Trophoblast cell (in vitro differentiated cells and primary cell): ENCODE results near the gene DAB1.

ENCODE experiments used
- DNase-seq, 2 donors: peaks; one replicate each; pipeline ENCODE4 v3.0.0-alpha.2; 2016
- H2AFZ ChIP-seq: 2 replicates; pipeline ENCODE4 v1.6.1; 2013; ENCODE audit warnings: low read length, moderate library complexity, mild to moderate bottlenecking; ENCODE audit not compliant: insufficient read depth, poor library complexity
- H2AK5ac ChIP-seq: 2 replicates; pipeline ENCODE4 v1.6.1; 2013; ENCODE audit warnings: mild to moderate bottlenecking, low read length
- H2BK120ac ChIP-seq: 2 replicates; pipeline ENCODE4 v1.6.1; 2013; ENCODE audit warnings: low read length, mild to moderate bottlenecking, moderate library complexity; ENCODE audit not compliant: insufficient read depth, poor library complexity
- H2BK12ac ChIP-seq: 2 replicates; pipeline ENCODE4 v1.6.1; 2013; ENCODE audit warnings: mild to moderate bottlenecking, low read length, moderate library complexity
- H2BK5ac ChIP-seq: 2 replicates; pipeline ENCODE4 v1.6.1; 2013; ENCODE audit warnings: low read length, low read depth, moderate library complexity, mild to moderate bottlenecking; ENCODE audit not compliant: poor library complexity
- H3K14ac ChIP-seq: 2 replicates; pipeline ENCODE4 v1.6.1; 2013; ENCODE audit warnings: mild to moderate bottlenecking, low read length
- H3K18ac ChIP-seq: 2 replicates; pipeline ENCODE4 v1.6.1; 2013; ENCODE audit warnings: mild to moderate bottlenecking, low read length
- H3K23ac ChIP-seq: 2 replicates; pipeline ENCODE4 v1.6.1; 2013; ENCODE audit warnings: low read length
- H3K27ac ChIP-seq: 2 replicates; pipeline ENCODE4 v1.5.1; 2013; ENCODE audit warnings: low read depth, mild to moderate bottlenecking, inconsistent platforms, low read length, moderate library complexity
- H3K27me3 ChIP-seq: 2 replicates; pipeline ENCODE4 v1.6.1; 2013; ENCODE audit warnings: inconsistent platforms, mild to moderate bottlenecking, low read length, moderate library complexity; ENCODE audit not compliant: insufficient read depth
- H3K36me3 ChIP-seq, 2 experiments: 1 replicate in 1 of 2; 2 replicates in 1 of 2; pipeline ENCODE4 v1.6.1; 2013; ENCODE audit warnings: low read length in 2 of 2, mild to moderate bottlenecking in 2 of 2, moderate library complexity in 1 of 2; ENCODE audit not compliant: insufficient read depth in 2 of 2, control insufficient read depth in 1 of 2
- H3K4ac ChIP-seq: 2 replicates; pipeline ENCODE4 v1.6.1; 2013; ENCODE audit warnings: low read depth, mild to moderate bottlenecking, low read length, moderate library complexity
- H3K4me1 ChIP-seq, 2 experiments: 1 replicate in 1 of 2; 2 replicates in 1 of 2; pipeline ENCODE4 v1.6.1; 2013; ENCODE audit warnings: low read length in 2 of 2, mild to moderate bottlenecking in 2 of 2, moderate library complexity in 1 of 2; ENCODE audit not compliant: insufficient read depth in 2 of 2, control insufficient read depth in 1 of 2
- H3K4me2 ChIP-seq: 2 replicates; pipeline ENCODE4 v1.6.1; 2013; ENCODE audit warnings: inconsistent platforms, mild to moderate bottlenecking, low read length, moderate library complexity
- H3K4me3 ChIP-seq: 2 replicates; pipeline ENCODE4 v1.5.1; 2013; ENCODE audit warnings: mild to moderate bottlenecking, low read depth, low read length, inconsistent platforms
- H3K79me1 ChIP-seq: one replicate; pipeline ENCODE4 v1.6.1; 2013; ENCODE audit warnings: low read length
- H3K79me2 ChIP-seq: 2 replicates; pipeline ENCODE4 v1.6.1; 2013; ENCODE audit warnings: low read length, mild to moderate bottlenecking; ENCODE audit not compliant: control insufficient read depth, insufficient read depth, poor library complexity
- H3K9ac ChIP-seq: 2 replicates; pipeline ENCODE4 v1.6.1; 2013; ENCODE audit warnings: mild to moderate bottlenecking, low read length
- H3K9me3 ChIP-seq: 2 replicates; pipeline ENCODE4 v1.6.1; 2013; ENCODE audit warnings: low read depth, mild to moderate bottlenecking, control low read depth, inconsistent platforms, low read length; ENCODE audit not compliant: insufficient read depth
- H4K12ac ChIP-seq: 2 replicates; pipeline ENCODE4 v1.6.1; 2013; ENCODE audit warnings: low read depth, mild to moderate bottlenecking, low read length, moderate library complexity
- H4K8ac ChIP-seq: 2 replicates; pipeline ENCODE4 v1.6.1; 2013; ENCODE audit warnings: low read depth, mild to moderate bottlenecking, low read length, moderate library complexity
- H4K91ac ChIP-seq: one replicate; pipeline ENCODE4 v1.6.1; 2013; ENCODE audit warnings: low read depth, mild to moderate bottlenecking, low read length, moderate library complexity
- WGBS: extraction: QIAGEN DNeasy Blood & Tissue Kit; methylation state at CpG from one replicate; pipeline ENCODE4 v1.1.7; 2013; ENCODE audit warnings: missing lambda C conversion rate; ENCODE audit not compliant: insufficient read length, insufficient coverage; ENCODE audit errors: extremely low coverage; 5-methylcytosine and 5-hydroxymethylcytosine counted together

The DAB1 gene

DNA sequence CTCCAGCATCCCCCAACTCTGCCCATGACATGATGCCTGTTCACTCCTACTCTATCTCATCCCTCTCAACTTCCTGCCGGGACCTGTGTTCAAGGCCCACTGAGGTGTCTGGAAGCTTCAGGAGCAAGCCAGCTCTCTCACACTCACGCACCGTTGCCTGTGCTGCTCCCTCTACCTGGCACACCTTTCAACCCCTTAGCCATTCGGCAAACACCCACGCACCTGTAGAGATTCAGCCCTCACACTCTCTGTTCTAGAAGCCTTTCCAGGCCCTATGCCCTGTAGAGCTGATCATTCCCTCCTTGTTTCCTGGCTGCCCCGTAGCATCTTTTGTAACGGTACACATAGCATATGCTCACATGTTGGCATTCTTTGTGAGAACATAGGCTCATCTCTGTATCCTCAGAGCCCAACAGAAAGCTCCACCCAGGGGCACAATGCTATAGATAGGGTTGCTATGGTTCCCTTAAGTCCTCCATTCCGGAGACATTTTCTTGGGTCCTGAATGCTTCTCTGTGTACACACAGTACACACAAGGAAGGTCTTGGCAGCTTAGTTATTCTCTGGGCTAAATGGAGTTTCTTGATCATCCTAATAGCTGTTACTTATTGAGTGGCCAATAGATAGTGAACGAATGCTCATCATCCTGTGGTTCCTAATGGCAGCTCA is 459.4 kb downstream of the DAB1 start:
- no peak overlapping the region for H2AK5ac ChIP-seq
- WGBS, result no CpG with 5 or more reads among the region's 9 CpGs
- H2BK12ac ChIP-seq, result no peak overlapping the region

GRCh38 chr1:56963667-56964066 is 460.2 kb downstream of the DAB1 start:
- no peak overlapping the region for H3K4me2 ChIP-seq
- WGBS, result no CpG with 5 or more reads among the region's 4 CpGs
- H4K91ac ChIP-seq, result no peak overlapping the region
- no peak overlapping the region for H2BK120ac ChIP-seq
- H3K4ac ChIP-seq, result no peak overlapping the region
- no peak overlapping the region for H4K8ac ChIP-seq
- H3K23ac ChIP-seq, result no peak overlapping the region
- no peak overlapping the region for H3K18ac ChIP-seq
- no peak overlapping the region for H4K12ac ChIP-seq
- no peak overlapping the region for H2AK5ac ChIP-seq
- H3K36me3 ChIP-seq, result no peaks in the 10 kb centered on the region
- H3K79me2 ChIP-seq, result no peaks in the 10 kb centered on the region
- no peak overlapping the region for H3K27ac ChIP-seq
- H2BK12ac ChIP-seq, result no peak overlapping the region
- no peak overlapping the region for H3K14ac ChIP-seq
- H3K4me1 ChIP-seq, result peaks cover 1 to 2% of the 10 kb centered on the region in 2 experiments
- H3K79me1 ChIP-seq, result no peaks in the 10 kb centered on the region
- no peak for DNase-seq
- no peak overlapping the region for H2AFZ ChIP-seq
- no peak overlapping the region for H3K4me3 ChIP-seq
- peaks cover 2% of the 10 kb centered on the region for H3K9me3 ChIP-seq
- no peak overlapping the region for H3K9ac ChIP-seq
- H3K27me3 ChIP-seq, result no peaks in the 10 kb centered on the region
- H2BK5ac ChIP-seq, result no peak overlapping the region

More for the DNA sequence above, 459.4 kb downstream of the DAB1 start:
- Histone ChIP-seq H3K27ac (no peak overlapping the region), H4K91ac (no peak overlapping the region), H3K14ac (no peak overlapping the region), H3K9ac (no peak overlapping the region), H3K4me2 (no peak overlapping the region), H2BK5ac (no peak overlapping the region), H4K8ac (no peak overlapping the region), H3K4ac (no peak overlapping the region), H3K36me3 (no peaks in the 10 kb centered on the region), H3K18ac (no peak overlapping the region), H3K4me1 (no peaks in the 10 kb centered on the region), H3K4me3 (no peak overlapping the region), H2BK120ac (no peak overlapping the region), H3K23ac (no peak overlapping the region), H3K79me1 (no peaks in the 10 kb centered on the region), H3K27me3 (no peaks in the 10 kb centered on the region), H3K79me2 (no peaks in the 10 kb centered on the region), H4K12ac (no peak overlapping the region), H2AFZ (no peak overlapping the region), H3K9me3 (peaks cover 2% of the 10 kb centered on the region)
- DNase-seq, result no peak

DNA sequence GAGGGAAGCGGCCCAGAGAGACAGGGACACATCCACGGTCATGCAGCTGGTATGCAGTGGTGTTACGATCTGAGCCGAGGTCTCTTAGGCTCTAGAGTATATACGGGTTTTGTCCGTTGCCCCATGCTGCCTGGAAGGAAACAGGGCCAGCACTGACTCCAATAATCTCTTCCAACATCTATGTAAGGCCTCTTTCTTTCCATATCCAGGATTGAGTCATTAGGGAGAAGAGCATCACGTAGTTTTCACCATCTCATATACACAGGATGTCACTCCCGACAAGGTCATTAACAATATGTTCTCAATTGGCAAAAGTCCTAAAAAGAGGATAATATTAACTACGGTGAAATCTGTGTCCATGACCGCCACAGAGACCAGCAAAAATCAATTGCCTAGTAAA is 462.4 kb downstream of the DAB1 start:
- H3K27me3 ChIP-seq, result no peaks in the 10 kb centered on the region
- no peak overlapping the region for H2BK5ac ChIP-seq
- no peak overlapping the region for H3K9ac ChIP-seq
- H3K79me2 ChIP-seq, result no peaks in the 10 kb centered on the region
- H3K4me3 ChIP-seq, result no peak overlapping the region
- no peak overlapping the region for H2BK12ac ChIP-seq
- H2AFZ ChIP-seq, result no peak overlapping the region
- H4K91ac ChIP-seq, result no peak overlapping the region
- no peak overlapping the region for H3K23ac ChIP-seq
- no peak overlapping the region for H3K27ac ChIP-seq
- no peak overlapping the region for H2AK5ac ChIP-seq
- H3K36me3 ChIP-seq, result no peaks in the 10 kb centered on the region
- DNase-seq, result peak in 1 of 2 donors; percentile 33
- peaks cover 2% of the 10 kb centered on the region for H3K9me3 ChIP-seq
- H3K4me1 ChIP-seq, result peaks cover 2 to 6% of the 10 kb centered on the region in 2 experiments
- H3K4me2 ChIP-seq, result no peak overlapping the region
- WGBS, result no CpG with 5 or more reads among the region's 10 CpGs
- no peak overlapping the region for H4K8ac ChIP-seq
- no peak overlapping the region for H3K4ac ChIP-seq
- H3K79me1 ChIP-seq, result no peaks in the 10 kb centered on the region
- no peak overlapping the region for H3K18ac ChIP-seq
- H4K12ac ChIP-seq, result no peak overlapping the region
- H2BK120ac ChIP-seq, result no peak overlapping the region
- H3K14ac ChIP-seq, result no peak overlapping the region

DNA sequence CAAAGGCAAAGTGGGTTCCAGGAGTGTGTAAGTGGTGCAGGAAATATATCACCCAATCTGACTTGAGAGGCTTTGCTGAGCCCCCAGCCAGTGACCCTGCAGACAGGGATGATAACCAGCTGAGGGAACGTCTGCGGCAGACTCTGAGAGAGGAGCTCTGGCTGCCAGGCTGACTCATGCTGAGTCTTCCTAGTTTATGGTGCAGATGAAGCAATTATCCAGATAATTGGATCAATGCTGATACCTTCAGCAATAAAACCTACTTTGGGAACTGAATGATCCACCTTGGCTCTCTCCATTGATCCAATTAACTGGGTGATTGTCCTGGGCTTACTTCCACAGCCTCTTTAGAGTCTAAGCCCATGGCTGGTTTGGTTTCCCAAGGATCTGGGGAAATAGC is 465.3 kb downstream of the DAB1 start:
- H3K79me2 ChIP-seq, result no peaks in the 10 kb centered on the region
- peaks cover 2 to 6% of the 10 kb centered on the region in 2 experiments for H3K4me1 ChIP-seq
- no peak overlapping the region for H3K4ac ChIP-seq
- H2BK5ac ChIP-seq, result no peak overlapping the region
- no peak overlapping the region for H2AFZ ChIP-seq
- H3K4me2 ChIP-seq, result peak overlapping the region; percentile 9
- H4K12ac ChIP-seq, result no peak overlapping the region
- WGBS, result no CpG with 5 or more reads among the region's 2 CpGs
- DNase-seq, result no peak
- no peak overlapping the region for H2AK5ac ChIP-seq
- no peak overlapping the region for H4K91ac ChIP-seq
- H3K4me3 ChIP-seq, result no peak overlapping the region
- no peaks in the 10 kb centered on the region for H3K36me3 ChIP-seq
- H4K8ac ChIP-seq, result no peak overlapping the region
- H2BK12ac ChIP-seq, result no peak overlapping the region
- H3K23ac ChIP-seq, result no peak overlapping the region
- H3K79me1 ChIP-seq, result no peaks in the 10 kb centered on the region
- no peak overlapping the region for H3K18ac ChIP-seq
- H3K14ac ChIP-seq, result no peak overlapping the region
- H2BK120ac ChIP-seq, result no peak overlapping the region
- H3K9me3 ChIP-seq, result peaks cover 2% of the 10 kb centered on the region
- H3K9ac ChIP-seq, result no peak overlapping the region
- H3K27ac ChIP-seq, result no peak overlapping the region
- H3K27me3 ChIP-seq, result no peaks in the 10 kb centered on the region
